ENCODE data around the gene NLGN1. TPM values are rescaled to one million over a fixed set of nuclear protein-coding genes. Genes with fewer than 3 reads are reported as not detected.
A peak's percentile ranks its signal among the peaks of the same experiment; 100 is the strongest.
"Not testable (repeated sequence)": the region's sequence is repeated elsewhere in the genome, so short reads cannot be mapped to it uniquely, and the experiment has no call there.

NLGN1 gene
- not detected for total RNA-seq

DNA sequence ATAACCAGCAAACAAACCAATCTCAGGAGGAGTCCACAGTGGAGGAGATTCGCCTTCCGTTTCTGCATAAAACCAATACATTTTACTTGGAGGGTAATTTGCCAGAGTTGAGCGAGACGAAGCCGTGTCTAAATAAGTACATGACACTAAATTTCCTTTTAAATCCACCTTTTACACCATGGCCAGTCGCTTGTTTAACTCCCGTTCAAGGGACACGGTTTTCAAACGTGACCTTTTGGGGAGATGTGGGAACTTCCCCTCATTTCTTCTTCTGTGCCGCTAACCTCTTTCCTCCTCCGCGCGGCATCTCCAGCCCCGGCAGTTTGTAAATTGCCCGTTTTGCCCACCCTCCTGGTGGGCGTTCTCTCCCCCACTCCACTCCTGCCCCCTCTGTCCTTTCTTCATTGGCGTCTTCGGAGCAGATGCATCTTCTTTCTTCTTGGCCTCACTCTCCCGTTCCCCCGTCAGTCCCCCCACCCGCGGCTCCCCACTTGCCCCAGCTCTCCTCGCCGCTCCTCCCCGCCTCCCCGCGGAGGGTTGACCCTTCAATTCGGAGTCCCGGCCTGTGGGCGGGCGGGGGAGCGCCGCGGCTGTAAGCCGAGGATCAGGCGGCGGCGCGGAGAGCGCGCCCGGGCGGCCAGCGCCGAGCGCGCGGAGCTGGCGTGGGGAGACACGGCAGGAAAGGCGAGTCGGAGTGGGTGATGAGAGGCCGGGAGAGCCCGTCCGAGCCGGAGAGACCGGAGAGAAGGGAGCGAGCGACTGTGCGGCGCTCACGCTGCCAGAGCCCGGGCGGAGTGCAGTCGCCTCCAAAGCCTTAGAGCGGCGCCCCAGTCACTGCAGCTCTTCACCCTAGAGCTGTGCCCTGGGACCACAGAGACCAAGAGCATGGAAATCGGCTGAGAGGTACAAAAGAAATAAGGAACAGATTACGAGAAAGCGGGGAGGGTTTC is at the start of gene NLGN1:
NLGN1 (plus strand) TSS at position 584 of the 950 bp plus-strand sequence.
- Mint-ChIP-seq H3K27me3 (peaks cover 60% of the 10 kb centered on the region), H3K4me1 (peaks cover 11% of the 10 kb centered on the region), H3K36me3 (ENCODE audit: low read depth) (peaks cover 7% of the 10 kb centered on the region), H3K4me3 (peak within 1 kb of the TSS; percentile 68), H3K9me3 (peaks cover 3% of the 10 kb centered on the region), H3K27ac (no peak within 1 kb of the TSS)
- no peak for ATAC-seq (replicated peaks)

GRCh38 chr3:173351886-173352285 is 45.7 kb upstream of the NLGN1 start:
- H3K4me3 Mint-ChIP-seq, result no peak overlapping the region
- no peaks in the 10 kb centered on the region for H3K36me3 Mint-ChIP-seq (ENCODE audit: low read depth)
- H3K4me1 Mint-ChIP-seq, result no peaks in the 10 kb centered on the region
- ATAC-seq (replicated peaks), result no peak
- no peak overlapping the region for H3K27ac Mint-ChIP-seq
- H3K27me3 Mint-ChIP-seq, result no peaks in the 10 kb centered on the region
- peaks cover 18% of the 10 kb centered on the region for H3K9me3 Mint-ChIP-seq

DNA sequence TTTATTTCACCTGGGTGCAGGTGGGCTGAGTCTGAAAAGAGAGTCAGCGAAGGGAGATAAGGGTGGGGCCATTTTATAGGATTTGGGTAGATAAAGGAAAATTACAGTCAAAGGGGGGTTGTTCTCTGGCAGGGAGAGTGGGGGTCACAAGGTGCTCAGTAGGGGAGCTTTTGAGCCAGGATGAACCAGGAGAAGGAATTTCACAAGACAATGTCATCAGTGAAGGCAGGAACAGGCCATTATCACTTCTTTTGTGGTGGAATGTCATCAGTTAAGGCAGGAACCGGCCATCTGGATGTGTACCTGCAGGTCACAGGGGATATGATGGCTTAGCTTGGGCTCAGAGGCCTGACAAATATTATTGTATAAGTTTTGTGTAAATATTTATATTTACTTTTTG is 44.4 kb upstream of the NLGN1 start:
- peaks cover 14% of the 10 kb centered on the region for H3K9me3 Mint-ChIP-seq
- H3K27ac Mint-ChIP-seq; H3K36me3 Mint-ChIP-seq (ENCODE audit: low read depth): not testable (repeated sequence)

DNA sequence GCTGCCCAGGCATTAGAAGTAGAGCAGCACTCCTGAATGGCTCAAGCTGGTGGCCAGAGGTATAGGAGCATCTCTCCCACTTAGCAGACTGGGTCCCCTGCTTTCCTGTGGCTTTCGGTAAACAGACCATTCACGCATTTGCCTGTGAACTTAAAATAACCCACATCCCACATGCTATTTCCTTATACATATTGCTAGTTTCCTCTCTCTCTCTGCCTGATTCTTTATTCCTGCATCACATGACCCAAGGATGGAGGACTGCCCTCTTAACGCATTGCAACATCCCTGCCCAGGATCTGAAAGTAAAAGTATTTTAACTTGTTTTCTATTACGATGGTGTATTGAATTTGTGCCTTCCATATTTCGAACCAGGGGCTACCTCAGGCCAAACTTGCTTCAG is 43.4 kb upstream of the NLGN1 start:
- Mint-ChIP-seq H3K27me3 (no peaks in the 10 kb centered on the region), H3K4me3 (no peak overlapping the region), H3K4me1 (no peaks in the 10 kb centered on the region), H3K27ac (no peak overlapping the region), H3K9me3 (peaks cover 10% of the 10 kb centered on the region), H3K36me3 (ENCODE audit: low read depth) (no peaks in the 10 kb centered on the region)
- no peak for ATAC-seq (replicated peaks)

More for the DNA sequence above, 44.4 kb upstream of the NLGN1 start:
- not testable (repeated sequence) for H3K4me1 Mint-ChIP-seq; ATAC-seq (replicated peaks); H3K27me3 Mint-ChIP-seq; H3K4me3 Mint-ChIP-seq

DNA sequence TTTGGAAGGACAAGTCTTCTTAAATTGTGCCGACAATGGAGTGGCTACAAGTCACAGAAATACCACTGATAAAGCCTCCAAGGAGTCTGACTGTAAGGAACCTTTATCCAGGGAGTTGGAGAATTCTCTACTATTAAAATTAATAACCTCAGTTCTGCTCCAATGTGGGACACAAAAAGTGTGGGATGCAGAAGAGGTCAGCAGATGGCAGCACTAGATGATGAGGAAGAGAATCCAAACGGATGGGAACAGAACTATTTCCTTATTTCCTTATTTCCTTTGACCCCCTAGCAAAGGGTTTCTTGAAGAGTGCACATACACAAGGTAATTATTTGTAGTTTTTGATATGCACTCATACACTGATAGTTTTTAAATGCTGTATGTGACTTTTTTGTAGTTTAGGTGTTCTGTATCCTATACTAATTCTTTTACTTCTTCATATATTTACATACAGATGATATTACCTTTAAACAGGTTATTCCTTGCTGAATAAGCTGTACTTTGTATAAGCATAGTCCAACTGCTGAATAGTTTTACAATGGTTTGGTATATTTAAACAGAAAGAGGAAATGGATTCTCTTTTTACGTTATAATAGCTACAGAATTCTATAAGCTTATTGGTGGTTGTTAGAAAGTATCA is 25.6 kb upstream of the NLGN1 start:
- H3K9me3 Mint-ChIP-seq, result no peaks in the 10 kb centered on the region
- H3K4me1 Mint-ChIP-seq, result no peaks in the 10 kb centered on the region
- no peak for ATAC-seq (replicated peaks)
- no peaks in the 10 kb centered on the region for H3K36me3 Mint-ChIP-seq (ENCODE audit: low read depth)
- H3K27ac Mint-ChIP-seq, result no peak overlapping the region
- no peaks in the 10 kb centered on the region for H3K27me3 Mint-ChIP-seq
- H3K4me3 Mint-ChIP-seq, result no peak overlapping the region

GRCh38 chr3:173380681-173381080 is 16.9 kb upstream of the NLGN1 start:
- H3K4me1 Mint-ChIP-seq, result no peaks in the 10 kb centered on the region
- H3K4me3 Mint-ChIP-seq, result no peak overlapping the region
- no peak for ATAC-seq (replicated peaks)

GRCh38 chr3:173381936-173382335 is 15.6 kb upstream of the NLGN1 start:
- H3K4me1 Mint-ChIP-seq; H3K36me3 Mint-ChIP-seq (ENCODE audit: low read depth); ATAC-seq (replicated peaks); H3K27me3 Mint-ChIP-seq; H3K4me3 Mint-ChIP-seq; H3K27ac Mint-ChIP-seq: not testable (repeated sequence)
- H3K9me3 Mint-ChIP-seq, result peaks cover 14% of the 10 kb centered on the region

More at GRCh38 chr3:173380681-173381080, 16.9 kb upstream of the NLGN1 start:
- no peak overlapping the region for H3K27ac Mint-ChIP-seq
- H3K27me3 Mint-ChIP-seq, result no peaks in the 10 kb centered on the region
- H3K36me3 Mint-ChIP-seq (ENCODE audit: low read depth), result no peaks in the 10 kb centered on the region
- H3K9me3 Mint-ChIP-seq, result peaks cover 6% of the 10 kb centered on the region

DNA sequence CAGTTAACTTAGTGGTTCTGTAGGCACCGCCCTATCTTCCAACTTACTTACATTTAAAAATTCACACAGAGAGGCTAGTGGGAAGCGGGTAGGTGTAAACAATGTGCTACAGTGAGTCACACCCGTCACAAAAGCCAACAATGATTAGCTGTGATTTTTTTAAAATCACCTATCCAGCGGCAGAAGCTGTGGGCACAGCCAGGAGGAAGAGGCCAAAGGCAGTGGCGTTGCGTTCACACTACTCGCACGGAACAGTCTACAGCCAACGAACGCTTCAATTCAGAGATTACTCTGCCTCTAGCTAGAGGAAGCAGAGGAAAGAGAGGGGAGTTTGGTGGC is 2.5 kb upstream of the NLGN1 start:
- Mint-ChIP-seq H3K4me3 (peak overlapping the region; percentile 68), H3K4me1 (peaks cover 11% of the 10 kb centered on the region), H3K27ac (no peak overlapping the region), H3K27me3 (peaks cover 53% of the 10 kb centered on the region), H3K36me3 (ENCODE audit: low read depth) (peaks cover 7% of the 10 kb centered on the region), H3K9me3 (no peaks in the 10 kb centered on the region)
- ATAC-seq (replicated peaks), result peak; percentile 32

- H3K27ac Mint-ChIP-seq, result no peak overlapping the region
- no peaks in the 10 kb centered on the region for H3K9me3 Mint-ChIP-seq
- peak; percentile 79 for ATAC-seq (replicated peaks)
Observed at GRCh38 chr3:173395412-173396181, 1.9 kb upstream of the NLGN1 start.

GRCh38 chr3:173396191-173397041 is 1.1 kb upstream of the NLGN1 start:
- Mint-ChIP-seq H3K4me1 (peaks cover 11% of the 10 kb centered on the region), H3K36me3 (ENCODE audit: low read depth) (peaks cover 7% of the 10 kb centered on the region), H3K9me3 (no peaks in the 10 kb centered on the region), H3K27ac (no peak overlapping the region), H3K27me3 (peaks cover 60% of the 10 kb centered on the region), H3K4me3 (peak overlapping the region; percentile 68)
- no peak for ATAC-seq (replicated peaks)

More at GRCh38 chr3:173395412-173396181, 1.9 kb upstream of the NLGN1 start:
- Mint-ChIP-seq H3K4me1 (peaks cover 11% of the 10 kb centered on the region), H3K36me3 (ENCODE audit: low read depth) (peaks cover 7% of the 10 kb centered on the region), H3K4me3 (peak overlapping the region; percentile 68), H3K27me3 (peaks cover 58% of the 10 kb centered on the region)

GRCh38 chr3:173398111-173398479 is 551 bp downstream of the NLGN1 start:
- no peak for ATAC-seq (replicated peaks)
- Mint-ChIP-seq H3K9me3 (peaks cover 6% of the 10 kb centered on the region), H3K36me3 (ENCODE audit: low read depth) (peaks cover 7% of the 10 kb centered on the region), H3K4me1 (peaks cover 11% of the 10 kb centered on the region), H3K27me3 (peaks cover 64% of the 10 kb centered on the region), H3K4me3 (no peak overlapping the region), H3K27ac (no peak overlapping the region)

DNA sequence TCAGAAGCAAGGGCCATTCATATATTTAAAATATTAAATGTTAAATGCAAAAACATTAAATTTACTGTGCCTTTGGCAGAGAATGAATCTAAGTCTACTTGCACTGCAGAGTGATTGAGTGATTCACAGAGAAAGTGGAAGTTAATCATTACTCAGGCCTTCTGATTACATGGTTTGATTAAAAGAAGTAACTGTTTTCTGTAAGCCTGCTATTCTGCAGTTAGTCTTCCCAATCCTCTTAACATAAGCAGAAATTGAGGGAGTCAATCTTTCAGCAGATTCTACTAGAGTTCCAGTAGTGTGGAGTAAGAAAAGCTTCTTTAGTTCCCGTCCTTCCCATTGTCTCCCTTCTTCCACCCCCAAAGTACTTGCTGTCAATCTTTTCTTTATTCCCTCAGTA is 1.5 kb downstream of the NLGN1 start:
- H3K27me3 Mint-ChIP-seq, result peaks cover 58% of the 10 kb centered on the region
- H3K9me3 Mint-ChIP-seq, result peaks cover 6% of the 10 kb centered on the region
- no peak overlapping the region for H3K27ac Mint-ChIP-seq
- peaks cover 11% of the 10 kb centered on the region for H3K4me1 Mint-ChIP-seq
- H3K36me3 Mint-ChIP-seq (ENCODE audit: low read depth), result peaks cover 7% of the 10 kb centered on the region
- ATAC-seq (replicated peaks), result no peak
- no peak overlapping the region for H3K4me3 Mint-ChIP-seq

DNA sequence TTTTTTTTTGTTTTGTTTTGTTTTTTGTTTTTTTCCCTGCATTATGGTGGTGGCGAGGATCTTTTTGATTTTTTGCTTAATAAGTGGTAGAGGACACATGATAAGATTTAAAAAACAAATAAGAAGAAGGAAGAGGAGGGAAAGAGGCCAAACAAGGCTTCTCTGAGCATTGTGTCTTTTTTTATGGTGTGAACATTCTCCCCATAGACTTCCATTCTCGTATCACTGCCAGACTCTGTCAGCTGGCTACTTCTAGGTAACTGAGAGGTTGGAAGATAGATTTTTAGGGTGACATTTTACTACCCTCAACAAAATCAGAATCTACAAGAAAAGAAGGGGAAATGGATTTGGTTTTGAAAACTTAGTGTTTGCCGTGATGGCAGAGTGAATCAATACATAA is 3.8 kb downstream of the NLGN1 start:
- no peak for ATAC-seq (replicated peaks)
- Mint-ChIP-seq H3K4me3 (no peak overlapping the region), H3K9me3 (peaks cover 6% of the 10 kb centered on the region), H3K36me3 (ENCODE audit: low read depth) (peaks cover 1% of the 10 kb centered on the region), H3K27ac (no peak overlapping the region), H3K4me1 (peaks cover 1% of the 10 kb centered on the region), H3K27me3 (peaks cover 42% of the 10 kb centered on the region)

- peaks cover 6% of the 10 kb centered on the region for H3K9me3 Mint-ChIP-seq
- no peak overlapping the region for H3K4me3 Mint-ChIP-seq
- no peak for ATAC-seq (replicated peaks)
- peaks cover 31% of the 10 kb centered on the region for H3K27me3 Mint-ChIP-seq
- H3K36me3 Mint-ChIP-seq (ENCODE audit: low read depth), result no peaks in the 10 kb centered on the region
- H3K4me1 Mint-ChIP-seq, result no peaks in the 10 kb centered on the region
- no peak overlapping the region for H3K27ac Mint-ChIP-seq
Observed at GRCh38 chr3:173402656-173403055, 5.1 kb downstream of the NLGN1 start.

Measured in activated T-helper 17 cell treated with anti-CD3 and anti-CD28 coated beads, Interleukin-2, amount 50 U/mL, for 72 hours (primary cell).